WTC11 (cell line): ENCODE results near the gene AGBL1.

Experiments
- FOXJ3 ChIP-seq: sonication (generic); formaldehyde crosslinking; IDR thresholded peaks from 2 replicates; pipeline ENCODE4 v1.9.0; 2021; ENCODE audit warnings: missing genetic modification reagents, mild to moderate bottlenecking, borderline replicate concordance
- FOXP1 ChIP-seq: sonication (generic); formaldehyde crosslinking; IDR thresholded peaks from 2 replicates; pipeline ENCODE4 v1.8.0; 2022; ENCODE audit warnings: missing genetic modification reagents, mild to moderate bottlenecking, moderate library complexity, borderline replicate concordance
- NR2C2 ChIP-seq: sonication (generic); formaldehyde crosslinking; IDR thresholded peaks from 2 replicates; pipeline ENCODE4 v1.8.0; 2022; ENCODE audit warnings: mild to moderate bottlenecking, missing genetic modification reagents
- RELA ChIP-seq: sonication (generic); formaldehyde crosslinking; IDR thresholded peaks from 2 replicates; pipeline ENCODE4 v1.8.1; 2022; ENCODE audit warnings: missing genetic modification reagents, mild to moderate bottlenecking, borderline replicate concordance
- ZNF416 ChIP-seq: fragments of 250-450 bp; sonication (Bioruptor Pico); IDR thresholded peaks from 2 replicates; pipeline ENCODE4 v1.9.0; 2021; ENCODE audit warnings: mild to moderate bottlenecking, inconsistent platforms
- TF ChIP-seq, protein P1 (sequence below): fragments of 200-600 bp; IDR thresholded peaks from 2 replicates; pipeline ENCODE4 v1.8.0; 2022; ENCODE audit warnings: antibody characterized with exemption
- TF ChIP-seq, protein P2 (sequence below): fragments of 250-450 bp; sonication (Bioruptor Pico); IDR thresholded peaks from 2 replicates; pipeline ENCODE4 v1.9.0; 2021; ENCODE audit warnings: mild to moderate bottlenecking, borderline replicate concordance
- TF ChIP-seq, protein P3 (sequence below): sonication (generic); formaldehyde crosslinking; IDR thresholded peaks from 2 replicates; pipeline ENCODE4 v1.8.1; 2022; ENCODE audit warnings: low read depth, mild to moderate bottlenecking, moderate library complexity, missing genetic modification reagents, borderline replicate concordance

DNA sequence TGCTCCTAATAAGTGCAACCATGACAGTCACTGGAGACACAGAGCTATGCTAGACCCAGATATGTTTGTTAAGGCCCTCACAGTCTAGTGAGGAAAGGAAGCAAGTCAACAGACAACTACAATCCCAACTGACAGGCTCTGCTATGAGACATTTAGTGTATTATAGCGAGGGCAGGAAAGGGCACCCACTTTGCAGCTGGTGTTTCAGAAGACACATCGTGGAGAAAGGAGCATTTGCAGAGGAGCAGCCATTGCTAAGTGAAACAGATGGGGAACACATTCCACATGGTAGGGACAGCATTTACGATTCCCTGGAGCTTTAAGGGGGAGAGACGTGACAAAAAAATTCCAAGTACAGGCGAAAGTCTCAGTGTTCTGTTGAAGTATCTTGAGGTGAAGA is 685.6 kb downstream of the AGBL1 start:
- TF ChIP-seq, protein P1, sequence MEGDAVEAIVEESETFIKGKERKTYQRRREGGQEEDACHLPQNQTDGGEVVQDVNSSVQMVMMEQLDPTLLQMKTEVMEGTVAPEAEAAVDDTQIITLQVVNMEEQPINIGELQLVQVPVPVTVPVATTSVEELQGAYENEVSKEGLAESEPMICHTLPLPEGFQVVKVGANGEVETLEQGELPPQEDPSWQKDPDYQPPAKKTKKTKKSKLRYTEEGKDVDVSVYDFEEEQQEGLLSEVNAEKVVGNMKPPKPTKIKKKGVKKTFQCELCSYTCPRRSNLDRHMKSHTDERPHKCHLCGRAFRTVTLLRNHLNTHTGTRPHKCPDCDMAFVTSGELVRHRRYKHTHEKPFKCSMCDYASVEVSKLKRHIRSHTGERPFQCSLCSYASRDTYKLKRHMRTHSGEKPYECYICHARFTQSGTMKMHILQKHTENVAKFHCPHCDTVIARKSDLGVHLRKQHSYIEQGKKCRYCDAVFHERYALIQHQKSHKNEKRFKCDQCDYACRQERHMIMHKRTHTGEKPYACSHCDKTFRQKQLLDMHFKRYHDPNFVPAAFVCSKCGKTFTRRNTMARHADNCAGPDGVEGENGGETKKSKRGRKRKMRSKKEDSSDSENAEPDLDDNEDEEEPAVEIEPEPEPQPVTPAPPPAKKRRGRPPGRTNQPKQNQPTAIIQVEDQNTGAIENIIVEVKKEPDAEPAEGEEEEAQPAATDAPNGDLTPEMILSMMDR: no peak
- TF ChIP-seq, protein P2, sequence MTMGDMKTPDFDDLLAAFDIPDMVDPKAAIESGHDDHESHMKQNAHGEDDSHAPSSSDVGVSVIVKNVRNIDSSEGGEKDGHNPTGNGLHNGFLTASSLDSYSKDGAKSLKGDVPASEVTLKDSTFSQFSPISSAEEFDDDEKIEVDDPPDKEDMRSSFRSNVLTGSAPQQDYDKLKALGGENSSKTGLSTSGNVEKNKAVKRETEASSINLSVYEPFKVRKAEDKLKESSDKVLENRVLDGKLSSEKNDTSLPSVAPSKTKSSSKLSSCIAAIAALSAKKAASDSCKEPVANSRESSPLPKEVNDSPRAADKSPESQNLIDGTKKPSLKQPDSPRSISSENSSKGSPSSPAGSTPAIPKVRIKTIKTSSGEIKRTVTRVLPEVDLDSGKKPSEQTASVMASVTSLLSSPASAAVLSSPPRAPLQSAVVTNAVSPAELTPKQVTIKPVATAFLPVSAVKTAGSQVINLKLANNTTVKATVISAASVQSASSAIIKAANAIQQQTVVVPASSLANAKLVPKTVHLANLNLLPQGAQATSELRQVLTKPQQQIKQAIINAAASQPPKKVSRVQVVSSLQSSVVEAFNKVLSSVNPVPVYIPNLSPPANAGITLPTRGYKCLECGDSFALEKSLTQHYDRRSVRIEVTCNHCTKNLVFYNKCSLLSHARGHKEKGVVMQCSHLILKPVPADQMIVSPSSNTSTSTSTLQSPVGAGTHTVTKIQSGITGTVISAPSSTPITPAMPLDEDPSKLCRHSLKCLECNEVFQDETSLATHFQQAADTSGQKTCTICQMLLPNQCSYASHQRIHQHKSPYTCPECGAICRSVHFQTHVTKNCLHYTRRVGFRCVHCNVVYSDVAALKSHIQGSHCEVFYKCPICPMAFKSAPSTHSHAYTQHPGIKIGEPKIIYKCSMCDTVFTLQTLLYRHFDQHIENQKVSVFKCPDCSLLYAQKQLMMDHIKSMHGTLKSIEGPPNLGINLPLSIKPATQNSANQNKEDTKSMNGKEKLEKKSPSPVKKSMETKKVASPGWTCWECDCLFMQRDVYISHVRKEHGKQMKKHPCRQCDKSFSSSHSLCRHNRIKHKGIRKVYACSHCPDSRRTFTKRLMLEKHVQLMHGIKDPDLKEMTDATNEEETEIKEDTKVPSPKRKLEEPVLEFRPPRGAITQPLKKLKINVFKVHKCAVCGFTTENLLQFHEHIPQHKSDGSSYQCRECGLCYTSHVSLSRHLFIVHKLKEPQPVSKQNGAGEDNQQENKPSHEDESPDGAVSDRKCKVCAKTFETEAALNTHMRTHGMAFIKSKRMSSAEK (CRISPR knock-in tag): no peak
- TF ChIP-seq FOXJ3 (no peak), ZNF416 (CRISPR knock-in tag) (no peak), RELA (CRISPR knock-in tag) (no peak), FOXP1 (CRISPR knock-in tag) (no peak), NR2C2 (CRISPR knock-in tag) (no peak)
- TF ChIP-seq, protein P3, sequence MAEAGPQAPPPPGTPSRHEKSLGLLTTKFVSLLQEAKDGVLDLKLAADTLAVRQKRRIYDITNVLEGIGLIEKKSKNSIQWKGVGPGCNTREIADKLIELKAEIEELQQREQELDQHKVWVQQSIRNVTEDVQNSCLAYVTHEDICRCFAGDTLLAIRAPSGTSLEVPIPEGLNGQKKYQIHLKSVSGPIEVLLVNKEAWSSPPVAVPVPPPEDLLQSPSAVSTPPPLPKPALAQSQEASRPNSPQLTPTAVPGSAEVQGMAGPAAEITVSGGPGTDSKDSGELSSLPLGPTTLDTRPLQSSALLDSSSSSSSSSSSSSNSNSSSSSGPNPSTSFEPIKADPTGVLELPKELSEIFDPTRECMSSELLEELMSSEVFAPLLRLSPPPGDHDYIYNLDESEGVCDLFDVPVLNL: no peak
